Mesenchymal stem cell (in vitro differentiated cells and primary cell): ENCODE data around the gene OBSL1.

ENCODE experiments used
- DNase-seq: peaks from one replicate; pipeline ENCODE4 v3.0.0-alpha.2; 2013
- H2AFZ ChIP-seq: one replicate; pipeline ENCODE4 v1.6.1; 2013; ENCODE audit warnings: low read depth, mild to moderate bottlenecking, control low read depth, inconsistent platforms, low read length, moderate library complexity
- H2AK5ac ChIP-seq: 2 replicates; pipeline ENCODE4 v1.6.1; 2013; ENCODE audit warnings: low read length, moderate library complexity, mild to moderate bottlenecking, inconsistent platforms; ENCODE audit not compliant: severe bottlenecking
- H2BK120ac ChIP-seq: one replicate; pipeline ENCODE4 v1.6.1; 2013; ENCODE audit warnings: low read depth, mild to moderate bottlenecking, inconsistent platforms, low read length, moderate library complexity
- H2BK12ac ChIP-seq, 2 experiments: one replicate each; pipeline ENCODE4 v1.6.1; 2013; ENCODE audit warnings: inconsistent platforms in 2 of 2, low read length in 2 of 2, mild to moderate bottlenecking in 2 of 2, moderate library complexity in 2 of 2, control low read depth in 1 of 2
- H2BK15ac ChIP-seq: one replicate; pipeline ENCODE4 v1.6.1; 2013; ENCODE audit warnings: mild to moderate bottlenecking, low read depth, inconsistent platforms; ENCODE audit not compliant: poor library complexity, severe bottlenecking
- H2BK5ac ChIP-seq: 2 replicates; pipeline ENCODE4 v1.6.1; 2013; ENCODE audit warnings: low read depth, mild to moderate bottlenecking, low read length, control low read depth, inconsistent platforms; ENCODE audit not compliant: poor library complexity, severe bottlenecking
- H3K14ac ChIP-seq, 2 experiments: one replicate each; pipeline ENCODE4 v1.6.1; 2013; ENCODE audit warnings: inconsistent platforms in 2 of 2, low read length in 2 of 2, control low read depth in 1 of 2, mild to moderate bottlenecking in 1 of 2, moderate library complexity in 1 of 2
- H3K18ac ChIP-seq, 2 experiments: one replicate each; pipeline ENCODE4 v1.6.1; 2013; ENCODE audit warnings: inconsistent platforms in 2 of 2, low read length in 2 of 2, control low read depth in 1 of 2, low read depth in 1 of 2, mild to moderate bottlenecking in 1 of 2
- H3K23ac ChIP-seq, 2 experiments: one replicate each; pipeline ENCODE4 v1.6.1; 2013; ENCODE audit warnings: inconsistent platforms in 2 of 2, low read length in 2 of 2, mild to moderate bottlenecking in 2 of 2, moderate library complexity in 2 of 2, control low read depth in 1 of 2
- H3K27ac ChIP-seq: 2 replicates; pipeline ENCODE4 v1.5.1; 2013; ENCODE audit warnings: mild to moderate bottlenecking, moderate library complexity, low read length, control low read depth, inconsistent platforms; ENCODE audit not compliant: poor library complexity, severe bottlenecking
- H3K27me3 ChIP-seq, 2 experiments: 2 replicates each; pipeline versions ENCODE4 v1.6.1 to v1.7.0; 2013; ENCODE audit warnings: low read length in 2 of 2, mild to moderate bottlenecking in 2 of 2, moderate library complexity in 2 of 2, control low read depth in 1 of 2, inconsistent platforms in 1 of 2; ENCODE audit not compliant: control insufficient read depth in 1 of 2, insufficient read depth in 1 of 2
- H3K36me3 ChIP-seq, 2 experiments: 2 replicates each; pipeline versions ENCODE4 v1.6.1 to v1.7.0; 2013; ENCODE audit warnings: low read length in 2 of 2, control low read depth in 1 of 2, inconsistent platforms in 1 of 2, low read depth in 1 of 2, mild to moderate bottlenecking in 1 of 2; ENCODE audit not compliant: insufficient read depth in 2 of 2, control insufficient read depth in 1 of 2
- H3K4ac ChIP-seq, 2 experiments: one replicate each; pipeline ENCODE4 v1.6.1; 2013; ENCODE audit warnings: inconsistent platforms in 2 of 2, low read length in 2 of 2, mild to moderate bottlenecking in 2 of 2, moderate library complexity in 2 of 2, control low read depth in 1 of 2, low read depth in 1 of 2
- H3K4me1 ChIP-seq: 2 replicates; pipeline ENCODE4 v1.6.1; 2013; ENCODE audit warnings: low read depth, low read length, control low read depth; ENCODE audit not compliant: control insufficient read depth, insufficient read depth
- H3K4me2 ChIP-seq: 2 replicates; pipeline ENCODE4 v1.6.1; 2013; ENCODE audit warnings: low read length, mild to moderate bottlenecking, inconsistent platforms; ENCODE audit not compliant: poor library complexity, severe bottlenecking
- H3K4me3 ChIP-seq, 2 experiments: 2 replicates each; pipeline versions ENCODE4 v1.5.1 to v1.7.0; 2013; ENCODE audit warnings: low read length in 2 of 2, mild to moderate bottlenecking in 2 of 2, control low read depth in 1 of 2, low read depth in 1 of 2; ENCODE audit not compliant: insufficient read depth in 1 of 2
- H3K79me1 ChIP-seq: replicated peaks from 2 replicates; pipeline ENCODE4 v1.6.1; 2013; ENCODE audit warnings: mild to moderate bottlenecking, control low read depth, low read length, inconsistent platforms; ENCODE audit not compliant: poor library complexity, severe bottlenecking
- H3K9ac ChIP-seq: 2 replicates; pipeline ENCODE4 v1.7.0; 2013; ENCODE audit warnings: mild to moderate bottlenecking, low read length, moderate library complexity
- H3K9me3 ChIP-seq: 2 replicates; pipeline ENCODE4 v1.7.0; 2013; ENCODE audit warnings: mild to moderate bottlenecking, low read length; ENCODE audit not compliant: control insufficient read depth
- H4K8ac ChIP-seq: one replicate; pipeline ENCODE4 v1.6.1; 2013; ENCODE audit warnings: inconsistent platforms, mild to moderate bottlenecking, low read length, moderate library complexity
- H4K91ac ChIP-seq: one replicate; pipeline ENCODE4 v1.6.1; 2013; ENCODE audit warnings: mild to moderate bottlenecking, low read length, inconsistent platforms
- WGBS: methylation state at CpG from one replicate; pipeline ENCODE4 v1.1.7; 2013; ENCODE audit warnings: mixed read lengths; 5-methylcytosine and 5-hydroxymethylcytosine counted together

The OBSL1 gene

DNA sequence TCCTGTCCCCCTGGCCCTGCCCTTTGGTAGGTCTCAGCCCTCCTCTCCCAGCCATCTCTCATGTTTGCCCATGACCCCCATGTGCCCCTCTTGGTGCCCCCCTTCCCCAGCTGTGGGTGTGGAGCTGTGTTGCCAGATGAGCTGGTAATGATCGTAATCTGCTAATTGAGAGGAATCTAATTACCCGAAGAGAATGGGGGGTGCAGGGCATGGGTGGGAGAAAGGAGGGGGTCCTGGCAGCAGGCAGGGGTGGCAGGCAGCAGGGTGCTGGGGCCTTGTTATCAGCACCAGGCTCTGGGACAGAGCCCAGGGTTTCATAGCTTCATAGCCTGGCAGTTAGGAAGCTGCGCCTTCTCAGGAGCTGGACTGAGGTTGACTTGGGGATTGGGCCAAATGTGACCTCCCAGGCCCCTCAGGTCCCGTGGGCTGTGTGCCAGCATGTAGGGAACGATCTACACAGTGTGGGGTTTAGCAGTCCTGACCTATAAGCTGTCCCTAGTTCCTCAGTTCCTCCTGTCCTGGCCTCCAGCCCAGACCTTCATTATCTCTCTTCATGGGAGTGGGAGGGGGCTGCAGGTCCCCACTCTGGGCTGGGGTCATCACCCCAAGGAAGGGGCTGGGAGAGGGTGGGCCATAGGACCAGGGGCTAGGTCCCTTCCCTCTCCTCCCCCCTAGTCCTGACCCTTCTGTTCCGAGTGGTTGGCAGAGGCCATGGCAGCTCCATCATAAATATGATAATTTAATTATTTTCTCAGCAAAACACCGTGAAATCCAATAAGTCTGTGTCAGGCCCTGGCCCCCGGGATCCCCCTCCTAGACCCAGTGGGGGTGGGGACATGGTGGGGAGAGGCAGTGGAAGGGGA, 63.5 kb downstream of the OBSL1 start:
- no peak overlapping the region for H2AK5ac ChIP-seq
- no peak overlapping the region for H4K8ac ChIP-seq
- no peak overlapping the region for H3K14ac ChIP-seq
- H2BK5ac ChIP-seq = no peak overlapping the region
- DNase-seq = no peak
- H3K27ac ChIP-seq = no peak overlapping the region
- peaks cover 39 to 51% of the 10 kb centered on the region in 2 experiments for H3K36me3 ChIP-seq
- H3K4me2 ChIP-seq = no peak overlapping the region
- H3K18ac ChIP-seq = no peak overlapping the region
- H3K27me3 ChIP-seq = peaks cover 25 to 26% of the 10 kb centered on the region in 2 experiments
- H2AFZ ChIP-seq = no peak overlapping the region
- H3K9me3 ChIP-seq = no peaks in the 10 kb centered on the region
- no peak overlapping the region for H3K9ac ChIP-seq
- peaks cover 32% of the 10 kb centered on the region for H3K4me1 ChIP-seq
- no peak overlapping the region for H4K91ac ChIP-seq
- no peak overlapping the region for H3K4me3 ChIP-seq
- WGBS = 70% methylated on average over 7 of the region's 8 CpGs
- no peak overlapping the region for H3K23ac ChIP-seq
- H2BK15ac ChIP-seq = peak overlapping the region; percentile 16
- peaks cover 3% of the 10 kb centered on the region for H3K79me1 ChIP-seq
- H3K4ac ChIP-seq = no peak overlapping the region
- no peak overlapping the region for H2BK120ac ChIP-seq
- no peak overlapping the region for H2BK12ac ChIP-seq

DNA sequence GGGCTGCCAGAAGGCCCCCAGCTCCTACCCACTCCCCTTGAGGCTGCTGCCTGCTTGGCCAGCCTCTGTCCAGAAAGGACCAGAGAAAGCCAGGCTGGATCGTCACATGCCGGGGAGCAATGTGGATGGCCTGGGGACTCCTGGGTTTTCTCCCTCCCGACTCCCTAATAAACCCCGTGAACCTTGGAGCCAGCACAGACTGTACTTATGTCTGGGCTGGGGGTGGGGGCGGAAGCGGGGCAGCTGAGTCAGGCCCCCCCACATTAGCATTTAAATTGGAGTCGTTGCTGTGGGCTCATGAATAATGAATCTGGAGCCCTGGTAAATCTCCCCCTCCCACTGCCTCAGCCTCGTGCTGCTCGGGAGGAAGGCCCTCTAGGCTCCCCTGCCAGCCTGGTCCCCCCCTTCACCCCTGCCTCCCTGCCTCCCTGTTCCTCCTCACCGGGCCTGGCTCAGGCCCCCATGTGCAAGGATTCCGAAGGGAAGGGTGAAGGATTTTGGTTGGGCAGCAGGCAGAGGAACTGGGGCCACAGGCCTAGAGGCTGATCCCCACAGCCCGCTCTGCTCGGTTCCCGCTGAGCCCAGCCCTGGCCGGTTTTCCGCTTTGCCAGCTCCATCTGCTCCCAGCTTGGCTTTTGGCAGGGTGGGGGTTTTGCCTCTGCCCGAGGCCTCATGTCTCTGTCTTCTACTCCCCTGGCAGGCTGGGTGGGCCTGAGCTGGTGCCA, 64.4 kb downstream of the OBSL1 start:
- Histone ChIP-seq H2BK12ac (no peak overlapping the region), H2AFZ (no peak overlapping the region), H4K91ac (no peak overlapping the region), H4K8ac (no peak overlapping the region), H3K14ac (no peak overlapping the region), H3K9ac (no peak overlapping the region), H3K27me3 (peaks cover 17 to 18% of the 10 kb centered on the region in 2 experiments), H2BK5ac (no peak overlapping the region), H2AK5ac (no peak overlapping the region), H3K4me2 (no peak overlapping the region), H3K4ac (no peak overlapping the region), H3K79me1 (peaks cover 5% of the 10 kb centered on the region), H3K23ac (no peak overlapping the region), H3K27ac (no peak overlapping the region), H3K4me1 (peaks cover 31% of the 10 kb centered on the region), H3K36me3 (peaks cover 48 to 55% of the 10 kb centered on the region in 2 experiments), H2BK15ac (no peak overlapping the region), H3K18ac (no peak overlapping the region), H3K4me3 (no peak overlapping the region), H3K9me3 (no peaks in the 10 kb centered on the region), H2BK120ac (no peak overlapping the region)
- no peak for DNase-seq
- 71% methylated on average over 17 of the region's 17 CpGs for WGBS

DNA sequence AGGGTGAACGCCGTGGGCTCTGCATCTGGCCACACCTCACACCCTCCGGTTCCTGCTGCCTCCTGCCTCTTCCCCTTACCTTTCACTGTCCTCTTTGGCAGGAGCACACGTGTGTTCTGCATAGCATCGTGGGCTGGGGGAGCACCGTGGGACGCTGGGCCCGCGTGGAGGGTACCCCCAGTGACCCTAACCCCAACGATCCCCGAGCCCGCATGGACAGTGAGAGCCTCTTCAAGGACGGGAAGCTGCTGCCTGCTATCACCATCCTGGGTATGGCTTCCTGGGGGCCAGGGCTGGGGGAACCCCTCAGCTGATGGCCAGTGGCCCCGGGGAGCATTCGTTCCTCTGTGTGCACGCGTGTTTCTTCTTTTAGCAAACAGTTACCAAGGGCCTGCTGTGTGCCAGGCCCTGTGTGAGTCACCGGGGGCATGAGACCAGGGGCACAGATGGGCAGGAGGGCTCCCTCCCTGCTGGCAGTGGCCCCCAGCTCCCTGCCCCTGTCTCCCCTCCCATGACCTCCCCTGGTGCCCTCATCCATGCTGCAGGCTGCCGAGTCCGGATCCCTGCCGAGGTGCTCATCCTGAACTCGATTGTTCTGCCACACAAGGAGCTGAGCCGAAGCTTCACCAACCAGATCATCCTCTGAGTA, 65.1 kb downstream of the OBSL1 start:
- Histone ChIP-seq H3K9me3 (no peaks in the 10 kb centered on the region), H2AFZ (no peak overlapping the region), H3K79me1 (peaks cover 12% of the 10 kb centered on the region), H3K27me3 (peaks cover 11% of the 10 kb centered on the region in 2 experiments), H3K14ac (no peak overlapping the region), H4K91ac (no peak overlapping the region), H3K9ac (no peak overlapping the region), H3K18ac (no peak overlapping the region), H2BK12ac (no peak overlapping the region), H2BK120ac (no peak overlapping the region), H3K23ac (no peak overlapping the region), H2BK15ac (no peak overlapping the region), H3K4me2 (no peak overlapping the region), H4K8ac (no peak overlapping the region), H3K4me1 (peaks cover 37% of the 10 kb centered on the region), H2AK5ac (no peak overlapping the region), H2BK5ac (no peak overlapping the region), H3K4me3 (no peak overlapping the region), H3K4ac (no peak overlapping the region), H3K36me3 (peaks cover 54 to 62% of the 10 kb centered on the region in 2 experiments), H3K27ac (no peak overlapping the region)
- 86% methylated on average over 23 of the region's 23 CpGs for WGBS
- DNase-seq = no peak

DNA sequence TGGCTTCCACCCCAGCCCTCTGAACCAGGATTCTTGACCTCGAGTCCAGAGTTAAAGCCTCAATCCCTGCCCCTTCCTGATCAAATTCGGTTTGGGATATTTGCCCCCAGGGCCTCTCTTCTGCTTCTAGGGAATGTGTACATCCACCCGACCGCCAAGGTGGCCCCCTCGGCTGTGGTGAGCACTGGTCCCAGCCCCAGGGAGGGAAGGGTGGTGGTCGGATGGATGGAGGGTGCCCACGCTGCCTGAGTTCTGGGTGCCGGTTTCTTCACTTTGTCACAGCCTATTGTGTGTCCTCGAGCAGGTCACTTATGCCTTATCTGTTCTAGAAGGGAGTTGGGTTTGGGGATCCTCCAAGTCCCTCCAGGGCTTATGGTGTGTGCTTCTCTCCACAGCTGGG, 65.8 kb downstream of the OBSL1 start:
- Histone ChIP-seq H2AK5ac (no peak overlapping the region), H3K18ac (no peak overlapping the region), H3K9me3 (no peaks in the 10 kb centered on the region), H3K4me2 (no peak overlapping the region), H2BK5ac (no peak overlapping the region), H2BK15ac (no peak overlapping the region), H2BK120ac (no peak overlapping the region), H3K27me3 (peaks cover 4 to 5% of the 10 kb centered on the region in 2 experiments), H3K4ac (no peak overlapping the region), H3K27ac (no peak overlapping the region), H2BK12ac (no peak overlapping the region), H4K8ac (no peak overlapping the region), H3K36me3 (peaks cover 54 to 62% of the 10 kb centered on the region in 2 experiments), H3K4me1 (peaks cover 36% of the 10 kb centered on the region), H3K14ac (no peak overlapping the region), H2AFZ (no peak overlapping the region), H4K91ac (no peak overlapping the region), H3K4me3 (no peak overlapping the region), H3K79me1 (peaks cover 15% of the 10 kb centered on the region), H3K9ac (no peak overlapping the region), H3K23ac (no peak overlapping the region)
- 82% methylated on average over 9 of the region's 9 CpGs for WGBS
- DNase-seq = no peak
